ENCODE measurements around the gene AMOTL2.

The AMOTL2 gene

GRCh38 chr3:134357261-134357913 is 16.9 kb downstream of the AMOTL2 start:
- DNase-seq (ENCODE audit: low read depth) = no peak
- no peak for TF ChIP-seq CTCF (IDR thresholded peaks at IDR 0.05; ENCODE audit: control insufficient read depth, extremely low read depth, insufficient read depth)
- H3K4me3 ChIP-seq (ENCODE audit: low read depth, low read length) = no peak overlapping the region

DNA sequence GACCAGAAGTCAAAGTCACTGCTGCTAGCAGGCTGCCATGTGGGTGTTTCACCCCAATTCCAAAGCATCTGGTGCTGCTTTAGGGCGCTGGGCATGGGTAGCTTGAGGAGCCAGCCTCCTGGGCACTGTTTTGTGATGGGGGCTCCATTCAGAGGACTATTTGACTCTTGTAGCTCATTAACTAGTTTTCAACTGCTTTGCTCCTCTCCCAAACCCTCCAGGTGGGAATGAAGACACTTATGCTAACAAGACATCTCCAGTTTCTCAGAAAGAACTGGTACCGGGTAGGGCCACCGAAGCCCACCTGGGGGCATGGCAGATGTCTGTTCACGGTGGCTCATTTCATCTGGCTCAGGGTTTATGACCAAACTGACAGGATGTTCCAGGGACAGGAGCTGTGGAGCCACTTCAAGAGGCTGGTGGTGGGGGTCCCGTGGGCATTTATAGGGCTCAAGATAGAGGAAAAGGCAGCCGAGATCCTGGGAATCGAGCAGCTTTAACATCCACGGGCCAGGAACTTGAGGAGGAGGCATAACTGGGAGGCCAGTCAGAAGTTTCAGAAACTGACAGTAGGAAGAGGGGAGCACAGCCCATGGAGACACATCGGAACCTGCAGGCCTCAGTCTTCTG is 17.7 kb downstream of the AMOTL2 start:
- no peak for DNase-seq (ENCODE audit: low read depth)
- TF ChIP-seq CTCF (IDR thresholded peaks at IDR 0.05; ENCODE audit: control insufficient read depth, extremely low read depth, insufficient read depth) = no peak

DNA sequence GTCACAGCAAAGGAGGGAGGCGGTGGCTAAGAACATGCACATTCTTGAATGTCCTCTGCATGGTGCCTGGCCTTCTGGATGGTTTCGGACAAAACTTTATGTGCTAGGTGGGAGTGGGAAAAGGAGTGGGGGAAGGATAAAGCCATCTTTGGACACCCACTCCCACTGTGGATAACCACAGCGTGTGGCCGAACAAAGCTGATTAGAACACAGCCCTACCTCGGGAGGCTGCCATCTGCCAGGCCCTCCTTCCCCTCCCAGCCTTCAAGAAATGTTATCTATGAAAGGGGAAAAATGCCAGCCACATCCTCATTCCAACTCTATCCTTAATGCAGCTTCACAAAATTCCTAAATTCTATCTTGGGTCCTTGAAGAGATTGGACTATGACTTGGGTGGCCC is 18.8 kb downstream of the AMOTL2 start:
- no peak for TF ChIP-seq CTCF (IDR thresholded peaks at IDR 0.05; ENCODE audit: control insufficient read depth, extremely low read depth, insufficient read depth)
- no peak for DNase-seq (ENCODE audit: low read depth)
- no peak overlapping the region for H3K4me3 ChIP-seq (ENCODE audit: low read depth, low read length)

More for the DNA sequence above, 17.7 kb downstream of the AMOTL2 start:
- no peak overlapping the region for H3K4me3 ChIP-seq (ENCODE audit: low read depth, low read length)

- no peak for TF ChIP-seq CTCF (IDR thresholded peaks at IDR 0.05; ENCODE audit: control insufficient read depth, extremely low read depth, insufficient read depth)
- no peak overlapping the region for H3K4me3 ChIP-seq (ENCODE audit: low read depth, low read length)
Measured at GRCh38 chr3:134354612-134355251, 19.5 kb downstream of the AMOTL2 start.

DNA sequence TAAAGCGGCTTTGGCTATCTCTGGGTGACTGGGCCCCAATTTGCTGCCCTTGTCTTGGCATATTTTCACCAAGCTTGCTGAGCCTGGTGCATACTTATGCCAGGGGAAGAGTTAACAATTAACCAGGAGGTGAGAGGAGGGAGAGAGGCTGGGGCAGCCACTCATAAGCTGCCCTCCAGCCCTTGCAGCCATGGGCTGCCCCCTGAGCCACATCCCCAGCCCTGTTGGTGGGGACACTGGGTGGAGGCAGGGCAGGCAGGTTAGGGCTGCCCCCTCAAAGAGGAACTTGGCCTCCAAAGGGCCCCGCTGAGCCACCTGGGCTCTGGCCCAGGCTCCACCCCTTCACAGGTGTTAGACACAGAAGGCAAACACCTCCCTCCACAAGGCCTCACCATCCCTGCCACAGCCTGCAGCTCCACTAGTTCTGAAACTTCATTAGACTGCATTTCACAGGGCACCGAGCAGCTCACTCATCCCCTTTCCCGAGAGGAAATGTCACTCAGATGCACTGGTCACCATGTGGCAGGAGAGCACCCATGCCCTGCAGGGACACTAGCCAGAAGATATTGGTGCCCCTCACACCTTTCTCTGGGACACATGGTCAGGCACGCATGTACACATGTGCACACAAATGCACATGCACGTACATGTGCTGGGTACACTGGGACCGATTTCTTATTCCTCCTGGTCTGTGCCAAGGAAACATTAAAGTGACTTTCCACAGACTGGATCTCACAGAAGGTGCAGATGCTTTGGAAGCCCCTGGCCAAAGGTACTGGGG is 20.2 kb downstream of the AMOTL2 start:
- DNase-seq (ENCODE audit: low read depth) = no peak
- no peak overlapping the region for H3K4me3 ChIP-seq (ENCODE audit: low read depth, low read length)
- TF ChIP-seq CTCF (IDR thresholded peaks at IDR 0.05; ENCODE audit: control insufficient read depth, extremely low read depth, insufficient read depth) = no peak

More at GRCh38 chr3:134354612-134355251, 19.5 kb downstream of the AMOTL2 start:
- no peak for DNase-seq (ENCODE audit: low read depth)

- no peak overlapping the region for H3K4me3 ChIP-seq (ENCODE audit: low read depth, low read length)
- no peak for TF ChIP-seq CTCF (IDR thresholded peaks at IDR 0.05; ENCODE audit: control insufficient read depth, extremely low read depth, insufficient read depth)
- DNase-seq (ENCODE audit: low read depth) = no peak
Measured at GRCh38 chr3:134353171-134353825, 20.9 kb downstream of the AMOTL2 start.
